OCI-LY1 (cell line): ENCODE results near the gene NELL1.

ENCODE experiments used
- H2AFZ ChIP-seq: fragments of 200-600 bp; sonication (generic), shearing (Covaris generic); 2 replicates; pipeline ENCODE4 v1.6.0; 2014; ENCODE audit warnings: antibody characterized with exemption, mild to moderate bottlenecking, low read length
- H3F3A ChIP-seq: fragments of 200-600 bp; sonication (generic), shearing (Covaris generic); 2 replicates; pipeline ENCODE4 v1.6.0; 2014; ENCODE audit warnings: mild to moderate bottlenecking, antibody characterized with exemption, low read length, moderate library complexity; ENCODE audit not compliant: insufficient read depth
- H3K27ac ChIP-seq: fragments of 200-600 bp; sonication (generic); 2 replicates; pipeline ENCODE4 v1.5.1; 2014; ENCODE audit warnings: low read length, mixed run types, mild to moderate bottlenecking, low read depth; ENCODE audit not compliant: poor library complexity, severe bottlenecking
- H3K27me3 ChIP-seq: fragments of 200-600 bp; sonication (generic); 2 replicates; pipeline ENCODE4 v1.6.0; 2014; ENCODE audit warnings: antibody characterized with exemption, mild to moderate bottlenecking, low read length, moderate library complexity; ENCODE audit not compliant: insufficient read depth
- H3K36me3 ChIP-seq: fragments of 200-600 bp; sonication (generic); 2 replicates; pipeline ENCODE4 v1.6.1; 2014; ENCODE audit warnings: mild to moderate bottlenecking, antibody characterized with exemption, low read length, moderate library complexity, mixed read lengths; ENCODE audit not compliant: insufficient read depth
- H3K4me1 ChIP-seq: fragments of 200-600 bp; sonication (generic); 2 replicates; pipeline ENCODE4 v1.5.1; 2014; ENCODE audit warnings: mild to moderate bottlenecking, low read length, moderate library complexity; ENCODE audit not compliant: insufficient read depth, severe bottlenecking
- H3K4me2 ChIP-seq: fragments of 200-600 bp; sonication (generic), shearing (Covaris generic); 2 replicates; pipeline ENCODE4 v1.6.1; 2014; ENCODE audit warnings: low read length
- H3K4me3 ChIP-seq: fragments of 200-600 bp; sonication (generic); 2 replicates; pipeline ENCODE4 v1.5.1; 2014; ENCODE audit warnings: low read length, low read depth, mild to moderate bottlenecking, mixed read lengths; ENCODE audit not compliant: poor library complexity, severe bottlenecking
- H3K79me2 ChIP-seq: fragments of 200-600 bp; shearing (Covaris generic); 2 replicates; pipeline ENCODE4 v1.6.1; 2016; ENCODE audit warnings: mixed run types, low read length, mixed read lengths; ENCODE audit not compliant: insufficient read depth
- H3K9ac ChIP-seq: fragments of 200-600 bp; sonication (generic), shearing (Covaris generic); 2 replicates; pipeline ENCODE4 v1.6.1; 2014; ENCODE audit warnings: mild to moderate bottlenecking, low read length, mixed read lengths
- H3K9me2 ChIP-seq: fragments of 200-600 bp; sonication (generic), shearing (Covaris generic); 2 replicates; pipeline ENCODE4 v1.6.1; 2014; ENCODE audit warnings: low read depth, mild to moderate bottlenecking, low read length, mixed read lengths
- H3K9me3 ChIP-seq: fragments of 200-600 bp; shearing (Covaris generic); 2 replicates; pipeline ENCODE4 v1.6.1; 2014; ENCODE audit warnings: low read length, mixed read lengths
- H4K20me1 ChIP-seq: fragments of 200-600 bp; sonication (generic), shearing (Covaris generic); 2 replicates; pipeline ENCODE4 v1.6.0; 2016; ENCODE audit warnings: mild to moderate bottlenecking, low read length; ENCODE audit not compliant: insufficient read depth
- CTCF ChIP-seq: fragments of 200-600 bp; sonication (generic), shearing (Covaris generic); IDR thresholded peaks from 2 replicates; pipeline ENCODE4 v1.5.1; 2017; ENCODE audit warnings: mild to moderate bottlenecking, antibody characterized with exemption, low read length, moderate library complexity, mixed read lengths
- EZH2 ChIP-seq: fragments of 200-600 bp; sonication (generic), shearing (Covaris generic); IDR thresholded peaks from 2 replicates; pipeline ENCODE4 v1.8.0; 2017; ENCODE audit warnings: borderline replicate concordance, mixed run types, mild to moderate bottlenecking, antibody characterized with exemption, low read length, moderate library complexity, mixed read lengths

The NELL1 gene

GRCh38 chr11:21364866-21365624 is 695.7 kb downstream of the NELL1 start:
- no peak overlapping the region for H3K4me3 ChIP-seq
- no peaks in the 10 kb centered on the region for H3K9me3 ChIP-seq
- H3K27me3 ChIP-seq: no peaks in the 10 kb centered on the region
- no peaks in the 10 kb centered on the region for H3F3A ChIP-seq
- H3K9ac ChIP-seq: no peak overlapping the region
- H4K20me1 ChIP-seq: no peaks in the 10 kb centered on the region
- no peaks in the 10 kb centered on the region for H3K4me1 ChIP-seq
- H3K4me2 ChIP-seq: no peak overlapping the region
- no peak overlapping the region for H2AFZ ChIP-seq
- no peaks in the 10 kb centered on the region for H3K36me3 ChIP-seq
- no peaks in the 10 kb centered on the region for H3K9me2 ChIP-seq
- no peak for TF ChIP-seq CTCF
- no peak for TF ChIP-seq EZH2
- H3K27ac ChIP-seq: no peak overlapping the region
- H3K79me2 ChIP-seq: no peaks in the 10 kb centered on the region

- Histone ChIP-seq H3K4me1 (no peaks in the 10 kb centered on the region), H3K4me2 (no peak overlapping the region), H3K27ac (no peak overlapping the region), H3K9me2 (no peaks in the 10 kb centered on the region), H3K79me2 (no peaks in the 10 kb centered on the region), H3K9ac (no peak overlapping the region), H3K27me3 (no peaks in the 10 kb centered on the region), H3F3A (no peaks in the 10 kb centered on the region), H3K36me3 (no peaks in the 10 kb centered on the region), H2AFZ (no peak overlapping the region), H3K9me3 (no peaks in the 10 kb centered on the region), H4K20me1 (no peaks in the 10 kb centered on the region), H3K4me3 (no peak overlapping the region)
- TF ChIP-seq CTCF (no peak), EZH2 (no peak)
Measured at GRCh38 chr11:21369947-21370346, 700.6 kb downstream of the NELL1 start.

GRCh38 chr11:21371044-21371443 is 701.7 kb downstream of the NELL1 start:
- H3K4me1 ChIP-seq: no peaks in the 10 kb centered on the region
- no peaks in the 10 kb centered on the region for H3K9me2 ChIP-seq
- TF ChIP-seq CTCF (no peak), EZH2 (no peak)
- H3K9ac ChIP-seq: no peak overlapping the region
- H3K9me3 ChIP-seq: no peaks in the 10 kb centered on the region
- H3K27me3 ChIP-seq: no peaks in the 10 kb centered on the region
- H2AFZ ChIP-seq: no peak overlapping the region
- H3K4me2 ChIP-seq: no peak overlapping the region
- H3K27ac ChIP-seq: no peak overlapping the region
- H3K36me3 ChIP-seq: no peaks in the 10 kb centered on the region
- H3K4me3 ChIP-seq: no peak overlapping the region
- no peaks in the 10 kb centered on the region for H4K20me1 ChIP-seq
- no peaks in the 10 kb centered on the region for H3K79me2 ChIP-seq
- no peaks in the 10 kb centered on the region for H3F3A ChIP-seq
